ENCODE results near the gene KIF12. TPM values are rescaled to one million over a fixed set of nuclear protein-coding genes. Genes with fewer than 3 reads are reported as not detected.

Gene KIF12
- total and polyA plus RNA-seq, 2 of the 13 experiments (the other 11 are each of a cell fraction or from before 2014, with no cell fraction given): 1.8 to 12.5 TPM

DNA sequence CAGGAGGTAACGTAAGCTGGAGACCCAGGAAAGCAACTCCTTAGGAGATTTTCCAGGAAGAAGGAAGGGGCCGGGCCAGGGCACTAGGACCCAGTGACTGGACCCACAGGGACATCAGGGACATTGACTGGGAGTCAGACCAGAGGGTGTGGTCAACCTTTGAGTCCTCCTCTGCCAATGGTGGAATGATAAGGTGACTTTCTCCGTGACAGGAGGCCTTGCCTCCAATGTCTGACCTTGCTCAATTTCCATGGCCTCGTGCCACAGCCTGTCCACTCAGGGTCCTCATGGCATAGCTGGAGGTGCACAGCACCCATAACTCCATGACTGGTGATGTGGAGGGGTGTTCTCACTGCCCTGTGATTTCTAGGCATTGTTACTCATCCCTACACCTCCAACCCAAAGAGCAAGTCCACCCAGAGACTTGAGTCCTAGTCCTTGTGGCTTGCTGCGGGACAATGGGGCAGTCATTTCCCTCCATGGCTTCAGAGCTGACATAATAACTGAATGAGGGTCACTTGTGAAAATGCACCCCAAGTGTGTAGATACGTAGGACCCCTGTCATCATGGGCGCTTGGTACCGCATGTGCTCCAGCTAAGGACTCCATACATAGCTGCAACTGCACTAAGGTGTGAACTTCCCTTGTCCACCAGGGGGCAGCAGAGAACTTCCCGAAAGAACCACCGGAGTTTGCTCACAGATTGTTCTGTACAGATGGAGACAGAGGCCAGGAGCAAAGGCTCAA, 16.9 kb downstream of the KIF12 start (continued):
- TF ChIP-seq ZBTB38 (CRISPR knock-in tag; IDR thresholded peaks at IDR 0.05): no peak
- TF ChIP-seq YEATS2 (CRISPR knock-in tag; IDR thresholded peaks at IDR 0.05; ENCODE audit: borderline replicate concordance): peak; percentile 79
- no peak for TF ChIP-seq SRSF1 (optimal IDR thresholded peaks at IDR 0.05; ENCODE audit: low read depth, low read length)
- no peak for TF ChIP-seq NBN (conservative IDR thresholded peaks at IDR 0.05)
- no peak for TF ChIP-seq TAF15 (IDR thresholded peaks at IDR 0.05; ENCODE audit: low read depth, low read length, poor library complexity, severe bottlenecking)
- TF ChIP-seq, protein P1, sequence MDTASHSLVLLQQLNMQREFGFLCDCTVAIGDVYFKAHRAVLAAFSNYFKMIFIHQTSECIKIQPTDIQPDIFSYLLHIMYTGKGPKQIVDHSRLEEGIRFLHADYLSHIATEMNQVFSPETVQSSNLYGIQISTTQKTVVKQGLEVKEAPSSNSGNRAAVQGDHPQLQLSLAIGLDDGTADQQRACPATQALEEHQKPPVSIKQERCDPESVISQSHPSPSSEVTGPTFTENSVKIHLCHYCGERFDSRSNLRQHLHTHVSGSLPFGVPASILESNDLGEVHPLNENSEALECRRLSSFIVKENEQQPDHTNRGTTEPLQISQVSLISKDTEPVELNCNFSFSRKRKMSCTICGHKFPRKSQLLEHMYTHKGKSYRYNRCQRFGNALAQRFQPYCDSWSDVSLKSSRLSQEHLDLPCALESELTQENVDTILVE (CRISPR knock-in tag; IDR thresholded peaks at IDR 0.05): peak; percentile 45
- no peak; the same call in 1 of the 2 replicates for TF ChIP-seq ZNF232 (CRISPR knock-in tag; IDR thresholded peaks at IDR 0.05; ENCODE audit: borderline replicate concordance)
- TF ChIP-seq ZNF841 (CRISPR knock-in tag; IDR thresholded peaks at IDR 0.05; ENCODE audit: borderline replicate concordance): no peak
- TF ChIP-seq NRL (CRISPR knock-in tag; IDR thresholded peaks at IDR 0.05; ENCODE audit: borderline replicate concordance): peak; percentile 90
- no peak for TF ChIP-seq NFIC (IDR thresholded peaks at IDR 0.05; ENCODE audit: low read length)
- TF ChIP-seq, protein P2, sequence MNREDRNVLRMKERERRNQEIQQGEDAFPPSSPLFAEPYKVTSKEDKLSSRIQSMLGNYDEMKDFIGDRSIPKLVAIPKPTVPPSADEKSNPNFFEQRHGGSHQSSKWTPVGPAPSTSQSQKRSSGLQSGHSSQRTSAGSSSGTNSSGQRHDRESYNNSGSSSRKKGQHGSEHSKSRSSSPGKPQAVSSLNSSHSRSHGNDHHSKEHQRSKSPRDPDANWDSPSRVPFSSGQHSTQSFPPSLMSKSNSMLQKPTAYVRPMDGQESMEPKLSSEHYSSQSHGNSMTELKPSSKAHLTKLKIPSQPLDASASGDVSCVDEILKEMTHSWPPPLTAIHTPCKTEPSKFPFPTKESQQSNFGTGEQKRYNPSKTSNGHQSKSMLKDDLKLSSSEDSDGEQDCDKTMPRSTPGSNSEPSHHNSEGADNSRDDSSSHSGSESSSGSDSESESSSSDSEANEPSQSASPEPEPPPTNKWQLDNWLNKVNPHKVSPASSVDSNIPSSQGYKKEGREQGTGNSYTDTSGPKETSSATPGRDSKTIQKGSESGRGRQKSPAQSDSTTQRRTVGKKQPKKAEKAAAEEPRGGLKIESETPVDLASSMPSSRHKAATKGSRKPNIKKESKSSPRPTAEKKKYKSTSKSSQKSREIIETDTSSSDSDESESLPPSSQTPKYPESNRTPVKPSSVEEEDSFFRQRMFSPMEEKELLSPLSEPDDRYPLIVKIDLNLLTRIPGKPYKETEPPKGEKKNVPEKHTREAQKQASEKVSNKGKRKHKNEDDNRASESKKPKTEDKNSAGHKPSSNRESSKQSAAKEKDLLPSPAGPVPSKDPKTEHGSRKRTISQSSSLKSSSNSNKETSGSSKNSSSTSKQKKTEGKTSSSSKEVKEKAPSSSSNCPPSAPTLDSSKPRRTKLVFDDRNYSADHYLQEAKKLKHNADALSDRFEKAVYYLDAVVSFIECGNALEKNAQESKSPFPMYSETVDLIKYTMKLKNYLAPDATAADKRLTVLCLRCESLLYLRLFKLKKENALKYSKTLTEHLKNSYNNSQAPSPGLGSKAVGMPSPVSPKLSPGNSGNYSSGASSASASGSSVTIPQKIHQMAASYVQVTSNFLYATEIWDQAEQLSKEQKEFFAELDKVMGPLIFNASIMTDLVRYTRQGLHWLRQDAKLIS (CRISPR knock-in tag; IDR thresholded peaks at IDR 0.05): peak; percentile 81; the same call in 1 of the 2 replicates
- TF ChIP-seq ZSCAN30 (CRISPR knock-in tag; IDR thresholded peaks at IDR 0.05): no peak; the same call in 1 of the 2 replicates
- TF ChIP-seq SIN3A (IDR thresholded peaks at IDR 0.05; ENCODE audit: borderline replicate concordance, low read depth, low read length): peak; percentile 60; the same call in 1 of the 2 replicates
- peak; percentile 96 for TF ChIP-seq ZNF317 (CRISPR knock-in tag; IDR thresholded peaks at IDR 0.05)
- TF ChIP-seq SP5 (CRISPR knock-in tag; IDR thresholded peaks at IDR 0.05; ENCODE audit: borderline replicate concordance, low read depth): peak; percentile 80
- no peak for TF ChIP-seq BRCA1 (CRISPR knock-in tag; IDR thresholded peaks at IDR 0.05)
- TF ChIP-seq ZNF329 (CRISPR knock-in tag; IDR thresholded peaks at IDR 0.05; ENCODE audit: low read depth): 0 out of 2 replicates have a peak, but pooled peaks have one; percentile 66
- TF ChIP-seq ZSCAN9 (CRISPR knock-in tag; IDR thresholded peaks at IDR 0.05; ENCODE audit: borderline replicate concordance): peak; percentile 19; the same call in 1 of the 2 replicates
- TF ChIP-seq ZNF234 (CRISPR knock-in tag; conservative IDR thresholded peaks at IDR 0.05): no peak
- no peak for TF ChIP-seq AGO2 (optimal IDR thresholded peaks at IDR 0.05; ENCODE audit: low read depth, low read length)
- peak; percentile 91 for TF ChIP-seq ZNF891 (CRISPR knock-in tag; IDR thresholded peaks at IDR 0.05)
- no peak for TF ChIP-seq ASH2L (IDR thresholded peaks at IDR 0.05; ENCODE audit: insufficient read length, low read depth, low read length)
- no peak for TF ChIP-seq ZNF431 (CRISPR knock-in tag; IDR thresholded peaks at IDR 0.05; ENCODE audit: borderline replicate concordance, low read depth)
- TF ChIP-seq ZNF569 (CRISPR knock-in tag; IDR thresholded peaks at IDR 0.05; ENCODE audit: borderline replicate concordance): no peak
- TF ChIP-seq ZBTB3 (CRISPR knock-in tag; IDR thresholded peaks at IDR 0.05; ENCODE audit: borderline replicate concordance, low read depth): no peak
- no peak for TF ChIP-seq ATF1 (CRISPR knock-in tag; IDR thresholded peaks at IDR 0.05)
- TF ChIP-seq ZNF749 (CRISPR knock-in tag; IDR thresholded peaks at IDR 0.05; ENCODE audit: borderline replicate concordance): 0 out of 2 replicates have a peak, but pooled peaks have one; percentile 70
